Neural cell (in vitro differentiated cells): ENCODE data around the gene ACSS1.

ENCODE experiments used
- EP300 ChIP-seq: fragments of 450-650 bp; conservative IDR thresholded peaks from 2 replicates; pipeline ENCODE4 v1.6.1; 2014; ENCODE audit warnings: antibody characterized with exemption, mild to moderate bottlenecking, moderate library complexity; ENCODE audit not compliant: poor library complexity, severe bottlenecking
- RAD21 ChIP-seq: fragments of 450-650 bp; conservative IDR thresholded peaks from 2 replicates; pipeline ENCODE4 v1.6.1; 2014; ENCODE audit warnings: antibody characterized with exemption, mild to moderate bottlenecking, moderate library complexity
- TAF1 ChIP-seq: IDR thresholded peaks from 2 replicates; pipeline ENCODE4 v1.6.1; 2012; ENCODE audit warnings: low read depth
- TF ChIP-seq, protein P1 (sequence below): fragments of 450-650 bp; IDR thresholded peaks from 2 replicates; pipeline ENCODE4 v1.5.1; 2014; ENCODE audit warnings: antibody characterized with exemption, mild to moderate bottlenecking, moderate library complexity; ENCODE audit not compliant: poor library complexity, severe bottlenecking

DNA sequence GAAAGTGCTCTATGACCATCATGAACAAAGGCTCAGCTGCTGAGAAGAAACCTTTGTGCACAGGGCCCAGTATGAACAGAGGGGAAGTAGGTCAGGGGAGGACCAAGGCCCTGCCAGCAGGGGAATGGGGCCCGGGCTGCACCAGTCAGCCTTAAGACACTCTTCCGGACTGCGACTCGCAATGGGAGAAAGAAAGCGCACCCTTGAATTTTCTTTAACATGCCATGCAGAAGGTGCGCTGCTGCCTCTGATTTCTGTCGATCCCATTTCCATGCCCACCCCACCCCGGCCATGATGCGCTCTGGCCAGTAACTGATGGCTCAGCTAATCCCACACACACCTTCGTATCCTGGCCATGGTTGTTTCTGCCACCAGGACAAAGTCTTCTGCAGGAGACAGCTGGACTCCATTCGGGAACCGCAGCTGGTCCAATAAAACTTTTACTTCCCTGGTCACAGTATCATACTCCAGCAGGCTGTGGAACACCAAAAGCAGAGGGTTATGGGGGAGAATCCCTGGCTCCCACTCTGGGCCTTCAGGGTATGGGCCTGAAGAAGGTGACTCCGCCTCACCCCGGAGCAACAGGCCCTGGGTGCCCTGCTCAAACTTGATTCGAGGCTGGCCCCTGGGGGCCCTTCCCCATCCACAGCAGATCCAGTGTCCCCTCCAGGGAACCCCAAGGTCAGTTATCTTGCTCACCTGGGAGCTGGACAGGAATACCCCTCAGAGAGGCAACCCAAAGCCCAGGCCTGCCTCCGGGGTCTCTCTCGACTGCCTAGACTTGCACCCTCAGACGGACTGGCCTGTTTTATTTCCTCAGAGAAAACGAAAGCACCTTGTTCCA lies 88.5 kb downstream of the ACSS1 start:
- TF ChIP-seq, protein P1, sequence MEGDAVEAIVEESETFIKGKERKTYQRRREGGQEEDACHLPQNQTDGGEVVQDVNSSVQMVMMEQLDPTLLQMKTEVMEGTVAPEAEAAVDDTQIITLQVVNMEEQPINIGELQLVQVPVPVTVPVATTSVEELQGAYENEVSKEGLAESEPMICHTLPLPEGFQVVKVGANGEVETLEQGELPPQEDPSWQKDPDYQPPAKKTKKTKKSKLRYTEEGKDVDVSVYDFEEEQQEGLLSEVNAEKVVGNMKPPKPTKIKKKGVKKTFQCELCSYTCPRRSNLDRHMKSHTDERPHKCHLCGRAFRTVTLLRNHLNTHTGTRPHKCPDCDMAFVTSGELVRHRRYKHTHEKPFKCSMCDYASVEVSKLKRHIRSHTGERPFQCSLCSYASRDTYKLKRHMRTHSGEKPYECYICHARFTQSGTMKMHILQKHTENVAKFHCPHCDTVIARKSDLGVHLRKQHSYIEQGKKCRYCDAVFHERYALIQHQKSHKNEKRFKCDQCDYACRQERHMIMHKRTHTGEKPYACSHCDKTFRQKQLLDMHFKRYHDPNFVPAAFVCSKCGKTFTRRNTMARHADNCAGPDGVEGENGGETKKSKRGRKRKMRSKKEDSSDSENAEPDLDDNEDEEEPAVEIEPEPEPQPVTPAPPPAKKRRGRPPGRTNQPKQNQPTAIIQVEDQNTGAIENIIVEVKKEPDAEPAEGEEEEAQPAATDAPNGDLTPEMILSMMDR = no peak
- no peak for TF ChIP-seq TAF1
- no peak for TF ChIP-seq RAD21
- TF ChIP-seq EP300 = no peak
